HCT116 (cell line): ENCODE results near the gene CYTIP.

Source experiments
- CTCF ChIP-seq, 3 experiments: fragments of 200-600 bp in 1 of 3; sonication (generic) in 1 of 3; IDR thresholded peaks in 2 of 3; conservative IDR thresholded peaks in 1 of 3; 2 replicates each; pipeline ENCODE4 v1.5.1; 2012 to 2017; ENCODE audit warnings: low read depth in 2 of 3, low read length in 2 of 3, antibody characterized with exemption in 1 of 3, borderline replicate concordance in 1 of 3, control low read depth in 1 of 3, mild to moderate bottlenecking in 1 of 3, mixed read lengths in 1 of 3, mixed run types in 1 of 3, moderate library complexity in 1 of 3; ENCODE audit not compliant: insufficient read depth in 1 of 3
- EZH2 ChIP-seq: fragments of 200-600 bp; sonication (generic); IDR thresholded peaks from 2 replicates; pipeline ENCODE4 v1.6.1; 2017; ENCODE audit warnings: antibody characterized with exemption, mixed run types
- EZH2phosphoT487 ChIP-seq: fragments of 200-600 bp; IDR thresholded peaks from 2 replicates; pipeline ENCODE4 v1.6.1; 2018; ENCODE audit warnings: antibody characterized with exemption, borderline replicate concordance
- FOSL1 ChIP-seq: IDR thresholded peaks from 2 replicates; pipeline ENCODE4 v1.6.1; 2012; ENCODE audit warnings: low read depth
- MAX ChIP-seq: IDR thresholded peaks from 2 replicates; pipeline ENCODE4 v1.6.1; 2012
- POLR2A ChIP-seq: IDR thresholded peaks from 2 replicates; pipeline ENCODE4 v1.7.0; 2011; ENCODE audit warnings: borderline replicate concordance; ENCODE audit not compliant: insufficient read depth, insufficient read length; ENCODE audit errors: extremely low read depth
- SIN3A ChIP-seq: IDR thresholded peaks from 2 replicates; pipeline ENCODE4 v1.6.1; 2012; ENCODE audit warnings: low read depth
- SP1 ChIP-seq: IDR thresholded peaks from 2 replicates; pipeline ENCODE4 v1.6.1; 2012; ENCODE audit warnings: low read depth
- ZNF274 ChIP-seq: fragments of 200-500 bp; sonication (Bioruptor generic); IDR thresholded peaks from 2 replicates; pipeline ENCODE4 v1.6.1; 2014; ENCODE audit warnings: mild to moderate bottlenecking, low read depth, low read length, inconsistent platforms

- TF ChIP-seq EZH2phosphoT487, result no peak
- TF ChIP-seq POLR2A, result no peak
- no peak for TF ChIP-seq SIN3A
- TF ChIP-seq CTCF (IDR thresholded peaks at IDR 0.05 in 2 of 3, conservative IDR thresholded peaks at IDR 0.05 in 1 of 3; ENCODE audit: borderline replicate concordance in 1 of 3, insufficient read depth in 1 of 3, low read depth in 2 of 3, low read length in 2 of 3), result no peak
- no peak for TF ChIP-seq EZH2
- TF ChIP-seq FOSL1, result no peak
- no peak for TF ChIP-seq SP1
- no peak for TF ChIP-seq ZNF274
- TF ChIP-seq MAX, result no peak
Observed at GRCh38 chr2:157426477-157426994, 17.4 kb downstream of the CYTIP start.
